ENCODE results near the gene FBN2. TPM values are rescaled to one million over a fixed set of nuclear protein-coding genes. Genes with fewer than 3 reads are reported as not detected.

The FBN2 gene
- total and polyA plus RNA-seq, 2 of the 4 experiments (the other 2 are of a cell fraction): 26.7 to 69.0 TPM

DNA sequence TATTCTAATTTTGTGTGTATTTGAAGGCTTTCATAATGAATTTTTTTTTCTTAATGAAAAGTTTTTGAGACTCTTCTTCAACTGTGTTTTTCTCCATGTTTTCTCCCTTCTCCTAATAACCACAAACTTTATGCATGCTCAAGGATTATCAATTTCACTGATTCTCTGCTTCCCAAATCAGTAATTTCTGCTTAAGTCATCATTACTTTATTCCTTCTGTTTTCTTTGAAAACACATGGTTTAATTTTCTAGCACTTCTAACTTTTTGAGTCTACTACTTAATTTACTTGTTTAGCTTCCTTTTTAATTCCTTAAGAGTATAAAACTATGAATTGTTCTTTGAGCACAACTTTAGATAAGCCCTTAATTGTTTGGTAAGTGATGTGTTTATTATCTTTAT is 11.5 kb upstream of the FBN2 start:
- no peak overlapping the region for H2BK20ac ChIP-seq (ENCODE audit: low read depth, low read length)
- H3K27ac ChIP-seq (ENCODE audit: insufficient read depth, low read length): no peak overlapping the region
- no peak overlapping the region for H2BK15ac ChIP-seq (ENCODE audit: low read depth, low read length)
- POLR2A ChIA-PET (ENCODE audit: unreplicated experiment): no interaction called here
- H3K4me3 ChIP-seq (ENCODE audit: insufficient read depth, low read depth, low read length): no peak overlapping the region
- no peak overlapping the region for H2BK5ac ChIP-seq (ENCODE audit: low read depth, low read length, poor library complexity, severe bottlenecking)
- no peaks in the 10 kb centered on the region for H3K36me3 ChIP-seq (ENCODE audit: control insufficient read depth, insufficient read depth, low read length)
- no peak overlapping the region for H4K5ac ChIP-seq (ENCODE audit: low read depth, low read length)
- no peaks in the 10 kb centered on the region for H4K20me1 ChIP-seq (ENCODE audit: insufficient read depth, low read length)
- DNase-seq (no peak), ATAC-seq (ENCODE audit: low read depth) (no peak)
- H2AK9ac ChIP-seq (replicated peaks; ENCODE audit: low read depth, low read length, poor library complexity): no peak overlapping the region
- no peak overlapping the region for H3K4me2 ChIP-seq (ENCODE audit: low read depth, low read length)
- CTCF ChIA-PET: no interaction called here
- no peak overlapping the region for H3K14ac ChIP-seq (replicated peaks; ENCODE audit: low read depth, low read length)
- no peak overlapping the region for H4K8ac ChIP-seq (ENCODE audit: low read depth in 2 of 2, low read length in 2 of 2)
- dilution Hi-C loops (cut with HindIII; ENCODE audit: low sequenced_read_pairs, unreplicated experiment) (no loop called here), in situ Hi-C loops (cut with MboI; ENCODE audit: low sequenced_read_pairs) (no loop called here), intact Hi-C loops (cut with micrococcal nuclease) (no loop called here)
- H2BK120ac ChIP-seq (ENCODE audit: low read depth, low read length): no peak overlapping the region
- H4K91ac ChIP-seq (ENCODE audit: insufficient read depth, low read depth, low read length): no peak overlapping the region
- H2AK5ac ChIP-seq (ENCODE audit: low read depth, low read length): no peak overlapping the region
- TF ChIP-seq RCOR1 (IDR thresholded peaks at IDR 0.05; ENCODE audit: insufficient replicate concordance, low read length) (no peak), MAFK (IDR thresholded peaks at IDR 0.05; ENCODE audit: low read depth, low read length) (peak; percentile 53)
- H3K23ac ChIP-seq (ENCODE audit: low read depth, low read length): no peak overlapping the region
- no peak overlapping the region for H2AFZ ChIP-seq (replicated peaks; ENCODE audit: low read length, poor library complexity)
- no peak overlapping the region for H3K9ac ChIP-seq (ENCODE audit: low read depth, low read length)
- peaks cover 2% of the 10 kb centered on the region; the same call in 1 of the 2 replicates for H3K9me3 ChIP-seq (ENCODE audit: control insufficient read depth, insufficient read depth, low read length)
- no peak overlapping the region for H3K56ac ChIP-seq (ENCODE audit: extremely low read depth, insufficient read depth, low read length)
- no peak overlapping the region for H3K18ac ChIP-seq (ENCODE audit: low read depth, low read length)
- no peak overlapping the region for H3K4ac ChIP-seq (ENCODE audit: low read depth, low read length)
- peaks cover 3% of the 10 kb centered on the region; the same call in 1 of the 2 replicates for H3K4me1 ChIP-seq (ENCODE audit: control insufficient read depth, insufficient read depth, low read length)
- H3K79me1 ChIP-seq (ENCODE audit: low read depth in 1 of 2, low read length in 2 of 2): no peaks in the 10 kb centered on the region
- peaks cover 7% of the 10 kb centered on the region; the same call in 1 of the 2 replicates for H3K9me1 ChIP-seq (ENCODE audit: insufficient read depth, low read length)
- no peaks in the 10 kb centered on the region for H3K27me3 ChIP-seq (ENCODE audit: control insufficient read depth, insufficient read depth, low read length)
- no TSS peak for BruUV-seq (replicated peaks)
